Stimulated activated CD8-positive, alpha-beta memory T cell treated with anti-CD3 and anti-CD28 coated beads, Interleukin-4, amount 100 ng/mL, for 4 hours (primary cell): ENCODE measurements around the gene RBM11.
"Not testable (repeated sequence)": the region's sequence is repeated elsewhere in the genome, so short reads cannot be mapped to it uniquely, and the experiment has no call there.

Experiments
- DNase-seq, 2 donors: peaks; one replicate each; pipeline ENCODE4 v3.0.0-alpha.2; 2020; ENCODE audit warnings: low read depth in 2 of 2, low spot score in 1 of 2

Gene RBM11, protein sequence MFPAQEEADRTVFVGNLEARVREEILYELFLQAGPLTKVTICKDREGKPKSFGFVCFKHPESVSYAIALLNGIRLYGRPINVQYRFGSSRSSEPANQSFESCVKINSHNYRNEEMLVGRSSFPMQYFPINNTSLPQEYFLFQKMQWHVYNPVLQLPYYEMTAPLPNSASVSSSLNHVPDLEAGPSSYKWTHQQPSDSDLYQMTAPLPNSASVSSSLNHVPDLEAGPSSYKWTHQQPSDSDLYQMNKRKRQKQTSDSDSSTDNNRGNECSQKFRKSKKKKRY

DNA sequence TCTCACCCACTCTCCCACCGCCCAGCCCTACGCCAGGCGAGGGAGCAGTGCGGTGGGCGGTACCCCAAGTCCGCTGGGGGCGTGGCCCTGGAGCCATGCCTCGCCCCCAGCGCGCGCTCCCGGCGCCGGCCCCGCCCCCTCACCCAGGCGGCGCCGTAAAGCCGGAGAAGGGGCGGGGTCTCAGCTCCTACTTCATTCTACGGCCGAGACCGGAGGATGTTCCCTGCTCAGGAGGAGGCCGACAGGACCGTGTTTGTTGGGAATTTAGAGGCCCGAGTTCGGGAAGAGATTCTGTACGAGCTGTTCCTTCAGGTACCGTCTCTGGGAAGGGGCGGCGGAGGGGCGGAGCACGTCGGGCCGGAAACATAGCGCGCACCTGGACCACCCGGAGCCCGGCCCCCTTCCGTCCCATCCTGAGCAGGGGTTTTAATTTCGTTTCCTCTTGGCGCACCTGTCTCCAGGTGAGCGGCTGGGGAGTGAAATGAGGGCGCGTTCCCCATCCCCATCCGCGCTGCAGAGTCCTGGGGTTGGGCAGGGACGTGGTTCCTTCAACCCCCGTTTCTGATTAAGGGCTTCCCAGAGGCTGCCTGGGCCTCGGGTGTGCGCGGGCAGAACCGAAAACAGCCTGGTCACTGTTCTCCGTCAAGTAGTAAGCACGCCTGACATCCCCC, at the start of gene RBM11:
TSS of gene RBM11 (plus strand) at position 187 of the 671 bp plus-strand sequence. CDS start at position 217, 30 bp downstream.
- peak; percentile 45 to 52 for DNase-seq

DNA sequence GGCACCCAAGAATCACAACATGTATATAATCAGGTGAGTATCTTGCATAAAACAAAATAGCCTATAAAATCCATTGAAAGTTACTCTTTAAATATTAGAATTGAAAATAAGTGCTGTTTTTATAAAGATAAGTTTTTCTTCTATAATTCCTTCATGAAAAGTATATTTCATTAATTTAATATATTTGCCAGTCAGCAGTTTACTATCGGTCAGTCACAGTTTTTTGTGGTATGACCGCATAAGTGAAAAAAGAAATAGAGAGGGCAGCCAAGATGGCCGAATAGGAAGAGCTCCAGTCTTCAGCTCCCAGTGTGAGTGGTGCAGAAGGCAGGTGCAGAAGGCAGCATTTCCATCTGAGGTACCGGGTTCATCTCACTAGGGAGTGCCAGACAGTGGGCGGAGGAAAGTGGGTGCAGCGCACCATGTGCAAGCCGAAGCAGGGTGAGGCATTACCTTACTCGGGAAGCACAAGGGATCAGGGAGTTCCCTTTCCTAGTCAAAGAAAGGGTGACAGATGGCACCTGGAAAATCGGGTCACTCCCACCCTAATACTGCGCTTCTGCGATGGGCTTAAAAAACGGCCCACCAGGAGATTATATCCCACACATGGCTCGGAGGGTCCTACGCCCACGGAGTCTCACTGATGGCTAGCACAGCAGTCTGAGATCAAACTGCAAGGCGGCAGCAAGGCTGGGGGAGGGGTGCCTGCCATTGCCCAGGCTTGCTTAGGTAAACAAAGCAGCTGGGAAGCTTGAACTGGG, 49.3 kb upstream of the RBM11 start:
- not testable (repeated sequence) for DNase-seq

DNA sequence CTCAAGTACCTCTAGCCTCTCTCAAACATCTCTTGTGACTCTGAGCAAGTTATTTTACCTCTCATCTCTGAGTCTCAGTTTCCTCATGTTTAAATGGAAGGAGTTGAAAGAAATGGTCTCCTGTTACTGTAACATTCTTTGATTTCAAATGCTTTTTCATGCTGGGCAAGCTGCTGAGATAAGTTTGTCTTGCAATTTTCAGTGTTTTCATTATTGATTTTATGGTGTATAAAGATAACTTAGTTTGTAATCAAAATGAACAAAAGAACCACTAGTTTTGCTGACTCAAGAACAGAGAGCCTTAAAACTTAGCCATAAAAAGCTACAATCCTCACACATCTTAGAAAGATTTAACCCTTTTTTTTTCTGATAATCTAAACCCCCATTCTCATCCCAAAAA, 9.7 kb upstream of the RBM11 start:
- no peak for DNase-seq

DNA sequence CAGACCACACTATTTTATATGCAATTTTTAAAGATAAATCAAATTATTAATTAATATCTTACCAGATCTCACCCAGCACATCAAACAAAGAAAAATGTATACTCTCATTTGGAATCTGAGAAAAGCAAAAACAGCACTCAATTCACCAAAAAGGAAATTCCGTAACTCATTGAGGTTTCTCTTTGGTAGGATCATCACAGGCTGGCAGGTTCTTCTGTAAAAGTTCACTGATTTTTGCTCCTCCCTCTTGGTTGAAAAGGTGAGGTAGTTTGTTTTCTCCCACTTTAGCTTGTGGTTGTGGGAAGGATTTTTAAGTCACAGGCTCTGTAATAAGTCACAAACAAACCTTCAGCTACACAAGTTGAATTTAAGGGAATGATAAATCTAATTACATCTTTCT, 5.2 kb upstream of the RBM11 start, which contains the start of gene LIPI:
TSS of gene LIPI (minus strand) at position 218 of the 400 bp plus-strand sequence. CDS start at position 108, 110 bp downstream.
- no peak for DNase-seq

DNA sequence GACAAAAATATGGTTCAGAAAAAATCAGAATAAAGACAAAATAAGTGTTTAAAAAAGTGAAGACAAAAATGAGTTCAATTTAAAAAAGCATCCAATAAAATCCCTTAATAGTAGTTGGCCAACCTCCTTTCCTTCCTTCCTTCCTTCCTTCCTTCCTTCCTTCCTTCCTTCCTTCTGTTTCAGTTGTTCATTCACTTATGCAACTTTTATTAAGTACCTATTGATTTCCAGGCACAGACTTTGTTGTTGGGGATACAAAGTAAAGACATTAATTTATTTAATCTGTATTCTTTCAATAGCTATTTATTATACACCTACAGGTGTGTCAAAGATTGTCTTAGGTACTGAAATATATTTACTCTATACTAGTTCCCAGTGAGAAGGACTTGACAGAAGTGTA, 2.8 kb upstream of the RBM11 start:
- DNase-seq = no peak

DNA sequence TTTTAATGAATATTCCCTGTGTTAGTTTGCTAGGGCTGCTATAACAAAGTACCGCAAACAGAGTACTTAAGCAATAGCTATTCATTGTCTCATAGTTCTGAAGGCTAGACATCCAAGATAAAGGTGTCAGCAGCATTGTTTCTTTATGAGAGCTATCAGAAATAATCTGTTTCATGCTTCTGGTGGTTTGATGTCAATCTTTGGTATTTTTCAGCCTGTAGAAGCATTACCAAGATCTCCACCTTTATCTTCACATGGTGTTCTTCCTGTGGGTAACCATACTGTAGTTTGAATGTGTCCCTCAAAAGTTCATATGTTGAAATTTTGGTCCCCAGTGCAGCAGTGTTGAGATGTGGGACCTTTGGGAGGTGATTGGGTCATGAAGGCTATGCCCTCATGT, 7.4 kb downstream of the RBM11 start:
- no peak for DNase-seq

DNA sequence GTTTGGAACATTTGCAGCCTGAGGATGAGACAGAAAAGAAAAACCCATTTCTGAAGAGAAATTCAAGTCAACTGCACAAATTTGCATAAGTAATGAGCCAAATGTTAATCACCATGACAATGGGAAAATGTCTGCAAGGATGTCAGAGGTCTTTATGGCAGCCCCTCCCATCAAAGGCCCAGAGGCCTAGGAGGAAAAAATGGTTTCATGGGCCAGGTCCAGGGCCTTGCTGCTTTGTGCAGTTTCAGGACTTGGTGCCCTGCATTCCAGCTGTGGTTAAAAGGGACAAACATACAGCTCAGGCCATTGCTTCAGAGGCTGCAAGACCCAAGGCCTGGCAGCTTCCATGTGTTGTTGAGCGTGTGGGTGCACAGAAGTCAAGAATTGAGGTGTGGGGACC, 13.4 kb downstream of the RBM11 start:
- no peak for DNase-seq

DNA sequence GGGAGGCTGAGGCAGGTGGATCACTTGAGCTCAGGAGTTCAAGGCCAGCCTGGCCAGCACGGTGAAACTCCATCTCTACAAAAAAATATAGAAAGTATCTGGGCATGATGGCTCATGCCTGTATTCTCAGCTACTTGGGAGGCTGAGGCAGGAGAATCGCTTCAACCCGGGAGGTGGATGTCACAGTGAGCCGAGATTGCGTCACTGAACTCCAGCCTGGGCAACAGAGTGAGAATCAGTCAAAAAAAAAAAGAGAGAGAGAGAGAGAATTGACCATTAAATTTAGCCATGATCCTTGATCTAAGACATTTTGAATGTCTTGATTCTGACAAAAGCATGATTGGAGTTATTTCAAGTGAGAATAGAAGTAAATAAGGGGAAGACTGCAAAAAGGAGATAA, 19.1 kb downstream of the RBM11 start:
- no peak for DNase-seq

DNA sequence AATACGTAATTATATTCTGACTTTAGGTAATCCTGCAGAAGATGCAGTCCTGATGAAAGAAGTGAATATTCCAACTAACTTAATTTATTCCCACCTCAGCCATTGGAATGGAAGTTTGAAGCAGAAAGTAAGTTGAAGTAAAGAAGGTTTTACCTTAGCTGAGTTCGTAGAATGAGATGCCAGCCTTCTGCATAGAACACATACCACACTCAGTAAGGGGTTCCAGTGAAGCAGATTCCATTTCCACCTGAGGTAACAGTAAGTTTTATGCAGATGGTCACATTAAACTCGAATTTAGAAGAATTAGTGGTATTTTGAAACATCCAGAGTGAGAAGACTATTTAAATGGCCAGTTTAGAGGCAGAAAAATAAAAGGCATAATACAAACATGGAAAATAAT, 20.2 kb downstream of the RBM11 start:
- DNase-seq = no peak

DNA sequence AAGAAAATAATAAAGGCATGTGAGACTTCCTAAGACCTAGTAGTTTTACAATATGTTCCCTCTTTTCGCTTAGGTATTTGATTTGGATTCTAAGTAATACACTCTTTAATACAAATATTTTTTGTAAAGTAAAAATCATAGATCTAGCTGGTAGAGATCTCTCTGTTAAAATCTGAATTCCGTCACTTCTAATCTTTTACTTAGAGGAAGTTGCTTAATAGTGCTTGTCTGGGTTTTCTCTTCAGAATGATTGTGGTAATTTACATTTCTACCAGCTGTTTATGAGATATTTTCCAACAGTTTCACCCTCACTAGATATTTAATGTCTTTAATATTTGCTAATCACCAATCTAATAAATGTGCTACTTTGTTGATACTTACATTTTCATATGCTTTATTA, 23.3 kb downstream of the RBM11 start:
- no peak for DNase-seq

DNA sequence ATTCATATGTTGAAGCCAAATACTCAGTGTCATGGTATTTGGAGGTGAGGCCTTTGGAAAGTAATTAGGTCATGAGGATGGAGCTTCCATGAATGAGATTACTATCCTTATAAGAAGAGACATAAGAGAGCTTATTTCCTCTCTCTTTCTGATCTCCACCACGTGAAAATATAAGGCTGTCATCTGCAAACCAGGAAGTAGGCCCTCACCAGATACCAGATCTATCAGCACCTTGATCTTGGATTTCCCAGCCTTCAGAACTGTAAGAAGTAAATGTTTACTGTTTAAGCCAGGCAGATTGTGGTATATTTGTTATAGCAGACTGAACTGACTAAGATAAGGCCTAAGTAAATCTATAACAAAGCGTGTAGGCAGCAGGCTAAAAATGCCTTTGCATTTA, 25.3 kb downstream of the RBM11 start:
- DNase-seq = no peak

DNA sequence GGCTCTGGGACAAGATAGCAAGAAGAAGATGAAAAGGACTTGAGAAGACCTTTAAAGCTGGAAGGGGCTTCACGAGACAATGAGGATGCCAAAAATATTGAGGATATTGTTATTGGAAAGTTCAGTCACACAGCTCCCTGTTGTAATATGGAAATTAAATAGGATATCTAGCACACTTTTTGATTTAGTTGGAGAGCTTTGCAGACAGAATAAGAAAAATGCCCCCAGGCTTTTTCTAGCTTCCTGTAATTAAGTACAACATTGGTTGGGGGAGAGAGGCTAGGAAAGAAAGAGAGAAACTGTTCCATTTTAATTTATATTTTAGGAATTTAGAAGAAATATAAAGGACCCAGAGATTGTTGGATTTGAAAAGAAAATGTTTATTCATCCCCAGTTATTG, 27.5 kb downstream of the RBM11 start:
- no peak for DNase-seq

DNA sequence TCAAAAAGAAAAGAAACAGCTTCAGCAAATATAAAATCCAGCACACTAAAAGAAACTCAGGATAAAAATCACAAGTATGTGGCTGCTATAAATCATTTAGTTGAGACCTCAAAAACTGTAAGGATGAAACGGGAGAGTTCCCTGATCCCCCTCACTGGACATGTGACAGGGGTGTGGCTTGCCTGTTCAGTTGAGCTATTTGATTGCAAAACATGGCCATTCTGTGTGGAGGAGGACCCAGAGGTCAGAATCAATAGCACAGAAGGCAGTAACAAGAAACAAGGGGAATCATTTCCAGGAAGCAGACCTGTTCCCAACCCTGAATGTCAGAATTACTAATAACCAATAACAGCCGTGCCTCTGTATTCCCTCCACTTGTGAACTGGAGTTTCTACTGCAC, 27.9 kb downstream of the RBM11 start:
- DNase-seq = no peak

DNA sequence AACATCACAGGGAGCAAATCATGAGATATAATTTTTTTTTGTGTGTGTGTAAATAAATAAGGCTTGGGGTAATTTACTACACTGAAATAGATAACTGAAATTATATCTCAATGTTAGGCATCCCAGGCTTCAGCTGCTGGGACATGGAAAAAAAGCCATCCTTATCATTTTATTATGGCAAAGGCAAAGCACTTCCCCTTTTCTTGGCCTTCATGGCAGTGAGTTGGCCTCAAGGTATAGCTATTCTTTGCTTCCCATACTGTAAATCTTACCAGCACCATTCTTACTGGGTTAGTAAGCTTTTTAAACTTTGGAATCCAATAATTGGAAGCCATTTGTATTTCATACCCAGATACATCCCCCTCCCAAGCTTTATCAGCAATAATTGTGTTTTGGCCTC, 29.0 kb downstream of the RBM11 start:
- DNase-seq = no peak

DNA sequence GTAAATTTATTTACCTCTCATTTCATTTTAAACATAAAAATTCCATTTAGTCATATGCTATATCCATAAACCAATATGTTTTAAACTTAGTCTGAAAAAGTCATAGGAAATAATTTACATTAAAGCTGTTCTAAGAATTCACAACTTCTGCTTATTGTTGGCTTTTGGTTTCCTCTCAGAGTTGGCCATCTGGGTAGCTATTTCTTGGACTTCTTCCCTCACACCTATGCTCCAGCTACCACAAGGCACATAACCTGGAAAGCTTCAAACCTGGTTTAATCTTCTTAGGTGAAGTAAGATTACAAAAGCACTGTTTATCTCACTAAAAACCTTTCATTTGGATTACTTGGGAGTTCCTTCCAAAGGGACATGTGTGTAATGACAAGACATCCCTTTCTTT, 29.8 kb downstream of the RBM11 start:
- no peak for DNase-seq

DNA sequence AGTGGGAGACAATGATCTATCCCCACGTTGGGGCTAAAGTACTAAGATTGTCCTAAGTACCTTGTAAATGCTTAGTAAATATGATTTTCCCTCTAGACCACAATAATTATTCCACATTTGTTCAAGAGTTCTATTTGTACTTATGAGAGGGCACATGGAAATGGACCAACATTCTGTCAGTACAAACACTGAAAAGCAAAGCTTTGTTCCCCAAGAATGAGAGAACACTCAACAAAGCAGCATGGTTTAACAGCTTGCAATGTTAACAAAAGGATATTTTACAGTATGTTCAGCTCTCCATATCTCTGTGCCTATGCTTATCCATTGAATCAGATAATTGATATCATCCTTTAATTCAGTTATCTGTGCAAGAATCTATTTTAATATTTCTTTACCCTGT, 35.4 kb downstream of the RBM11 start:
- DNase-seq = no peak

DNA sequence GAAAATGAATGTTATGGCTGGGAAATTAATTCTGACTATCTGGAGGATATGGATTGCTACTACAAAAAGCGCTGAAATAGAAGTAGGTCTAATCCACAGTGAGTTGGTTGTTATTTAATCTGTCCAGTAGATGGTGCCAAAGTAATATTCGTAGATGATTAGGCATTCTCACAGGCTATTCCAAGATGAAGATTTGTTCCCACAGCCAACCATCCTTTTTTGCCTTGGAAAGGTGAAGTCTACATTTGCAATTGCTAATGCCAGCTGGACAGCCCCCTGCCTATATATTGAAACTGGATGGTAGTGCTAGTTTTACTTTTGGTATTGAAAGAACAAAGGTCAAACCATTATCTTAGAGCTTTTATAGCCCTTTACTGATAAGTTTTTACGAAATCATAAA, 43.8 kb downstream of the RBM11 start:
- no peak for DNase-seq

DNA sequence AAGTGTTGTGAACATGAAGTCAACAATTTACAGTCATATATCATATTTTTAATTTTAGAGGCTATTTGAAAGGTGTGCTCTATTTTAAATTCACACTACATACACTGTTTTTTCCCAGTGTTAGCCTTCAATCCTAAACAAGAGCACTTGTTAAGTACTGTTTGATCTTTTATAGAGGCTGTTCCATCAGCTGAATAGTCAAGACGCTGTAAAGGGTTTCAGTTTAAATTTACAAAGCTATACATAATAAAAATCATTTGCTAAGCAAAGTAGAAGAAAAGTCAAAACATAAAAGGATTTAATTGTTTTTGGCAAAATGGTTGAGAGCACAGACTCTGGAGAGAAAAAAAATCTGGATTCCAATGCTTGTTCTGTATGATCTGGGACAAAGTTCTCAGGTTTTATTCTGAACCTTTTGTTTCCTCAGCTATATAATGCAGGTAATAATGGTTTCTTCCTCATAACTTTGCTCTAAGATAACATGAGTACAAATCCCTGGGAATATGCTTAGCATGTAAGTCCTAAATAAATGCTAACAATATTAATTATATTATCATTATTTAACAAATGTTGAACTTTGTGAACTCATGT, 44.3 kb downstream of the RBM11 start:
- DNase-seq = no peak

DNA sequence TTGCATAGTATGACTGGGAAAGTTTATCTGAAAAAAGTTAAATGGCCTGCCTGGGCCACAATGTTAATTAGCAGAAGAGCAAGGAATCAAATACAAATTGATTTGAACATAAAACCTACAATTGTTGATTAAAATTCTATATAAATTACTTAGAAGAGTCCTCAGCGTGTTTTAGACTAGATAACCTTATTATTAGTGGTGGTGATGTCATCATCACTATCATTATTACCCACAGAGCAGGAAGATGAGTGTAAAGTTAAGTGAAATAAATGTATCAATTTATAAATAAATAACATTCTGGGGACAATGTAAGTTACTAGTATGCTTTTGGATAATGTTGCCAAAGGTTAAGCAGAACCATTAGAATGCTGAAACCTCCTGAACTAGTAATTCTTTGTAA, 46.1 kb downstream of the RBM11 start:
- no peak for DNase-seq

DNA sequence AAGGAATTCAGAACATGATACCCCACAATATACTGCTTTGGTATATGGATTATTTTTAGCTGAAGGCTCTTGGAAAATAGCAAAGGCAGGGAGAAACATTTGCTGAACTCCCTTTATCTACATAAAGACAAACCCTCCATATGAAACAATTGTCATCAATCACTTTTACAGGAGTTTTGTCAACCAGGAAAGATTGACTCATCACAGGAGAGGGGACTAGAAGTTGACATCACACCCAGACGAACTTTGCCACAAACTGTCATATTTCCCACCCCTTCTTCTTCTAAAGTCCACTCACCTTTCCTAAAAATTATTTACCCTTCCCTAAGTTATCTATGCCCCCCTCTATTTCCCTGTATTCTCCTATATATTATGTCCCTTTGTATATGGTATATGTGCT, 47.9 kb downstream of the RBM11 start:
- DNase-seq = no peak

DNA sequence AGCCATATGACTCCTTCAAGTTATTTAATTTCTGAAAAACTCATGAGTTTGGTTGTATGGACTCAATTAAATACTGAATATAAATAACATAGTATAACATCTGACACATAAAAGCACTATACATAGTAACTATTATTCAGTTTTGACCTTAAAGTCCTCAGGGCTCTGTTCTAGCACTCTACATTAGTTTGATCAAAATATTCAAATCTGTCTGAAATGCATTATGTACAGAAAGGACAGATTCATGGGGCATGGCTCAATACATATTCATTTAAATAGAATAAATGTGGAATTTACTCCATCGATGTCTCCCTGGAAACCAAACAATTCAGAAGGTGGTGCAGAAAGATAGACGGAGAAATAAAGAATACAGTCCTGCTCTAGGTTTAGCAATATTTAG, 49.1 kb downstream of the RBM11 start:
- no peak for DNase-seq

DNA sequence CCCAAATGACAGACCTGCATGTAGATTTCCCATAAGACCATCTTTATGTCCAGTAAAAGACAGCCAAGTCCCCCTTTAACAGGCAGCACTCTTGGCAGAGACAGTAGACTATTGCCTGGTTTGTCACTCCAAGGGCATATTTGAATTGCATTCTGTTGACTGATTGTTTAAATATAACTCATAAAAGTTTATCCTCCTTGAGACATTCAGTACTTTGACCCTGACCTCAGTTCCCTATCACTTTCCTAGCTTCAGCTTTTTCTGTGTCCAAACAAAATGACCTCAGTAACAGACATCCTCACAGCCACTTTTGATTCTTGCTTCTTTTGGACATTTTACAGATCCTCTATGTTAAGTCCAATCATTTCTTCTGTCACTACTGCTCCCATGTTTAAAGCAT, 51.1 kb downstream of the RBM11 start:
- no peak for DNase-seq
